HepG2 (cell line): ENCODE data around the gene DOCK9.

Experiments
- BHLHE40 ChIP-seq: IDR thresholded peaks from 2 replicates; pipeline ENCODE4 v1.6.1; 2011; ENCODE audit warnings: low read length, improper control_type of control experiment
- ELF1 ChIP-seq: sonication (generic); formaldehyde crosslinking; IDR thresholded peaks from 2 replicates; pipeline ENCODE4 v1.4.0; 2020; ENCODE audit warnings: missing genetic modification reagents
- MXI1 ChIP-seq: IDR thresholded peaks from 3 replicates; pipeline ENCODE4 v1.6.1; 2012; ENCODE audit warnings: low read depth, low read length, inconsistent platforms, borderline replicate concordance
- MZF1 ChIP-seq: sonication (generic); formaldehyde crosslinking; IDR thresholded peaks from 2 replicates; pipeline ENCODE4 v1.8.1; 2023; ENCODE audit warnings: mild to moderate bottlenecking, missing genetic modification reagents, borderline replicate concordance
- POLR2A ChIP-seq, 2 experiments: IDR thresholded peaks; 2 replicates each; pipeline ENCODE4 v1.6.1; 2011; ENCODE audit warnings: low read depth in 2 of 2, low read length in 2 of 2, mild to moderate bottlenecking in 1 of 2, moderate library complexity in 1 of 2; ENCODE audit not compliant: insufficient read depth in 1 of 2
- POLR2AphosphoS5 ChIP-seq: IDR thresholded peaks from 2 replicates; pipeline ENCODE4 v1.6.1; 2012; ENCODE audit warnings: low read depth, low read length
- TAF1 ChIP-seq: sonication (generic); formaldehyde crosslinking; IDR thresholded peaks from 2 replicates; pipeline ENCODE4 v1.4.0; 2020; ENCODE audit warnings: missing genetic modification reagents
- TARDBP ChIP-seq: sonication (generic); formaldehyde crosslinking; IDR thresholded peaks from 2 replicates; pipeline ENCODE4 v1.8.0; 2022; ENCODE audit warnings: mild to moderate bottlenecking, missing genetic modification reagents
- ZNF33B ChIP-seq: sonication (generic); formaldehyde crosslinking; IDR thresholded peaks from 2 replicates; pipeline ENCODE4 v1.5.1; 2020; ENCODE audit warnings: mild to moderate bottlenecking, missing genetic modification reagents
- ZNF589 ChIP-seq: sonication (generic); formaldehyde crosslinking; conservative IDR thresholded peaks from 2 replicates; pipeline ENCODE4 v1.8.0; 2022; ENCODE audit warnings: mild to moderate bottlenecking, moderate library complexity, missing genetic modification reagents
- ZNF792 ChIP-seq: IDR thresholded peaks from 2 replicates; pipeline ENCODE4 v1.6.1; 2016
- TF ChIP-seq, protein P1 (sequence below): sonication (generic); formaldehyde crosslinking; IDR thresholded peaks from 2 replicates; pipeline ENCODE4 v1.5.0; 2020; ENCODE audit warnings: mild to moderate bottlenecking, missing genetic modification reagents, moderate library complexity
- TF ChIP-seq, protein P2 (sequence below), 2 experiments: IDR thresholded peaks; 2 replicates each; pipeline ENCODE4 v1.6.1; 2011 to 2012; ENCODE audit warnings: low read length in 2 of 2, borderline replicate concordance in 1 of 2, low read depth in 1 of 2, mild to moderate bottlenecking in 1 of 2, moderate library complexity in 1 of 2

- TF ChIP-seq, protein P1, sequence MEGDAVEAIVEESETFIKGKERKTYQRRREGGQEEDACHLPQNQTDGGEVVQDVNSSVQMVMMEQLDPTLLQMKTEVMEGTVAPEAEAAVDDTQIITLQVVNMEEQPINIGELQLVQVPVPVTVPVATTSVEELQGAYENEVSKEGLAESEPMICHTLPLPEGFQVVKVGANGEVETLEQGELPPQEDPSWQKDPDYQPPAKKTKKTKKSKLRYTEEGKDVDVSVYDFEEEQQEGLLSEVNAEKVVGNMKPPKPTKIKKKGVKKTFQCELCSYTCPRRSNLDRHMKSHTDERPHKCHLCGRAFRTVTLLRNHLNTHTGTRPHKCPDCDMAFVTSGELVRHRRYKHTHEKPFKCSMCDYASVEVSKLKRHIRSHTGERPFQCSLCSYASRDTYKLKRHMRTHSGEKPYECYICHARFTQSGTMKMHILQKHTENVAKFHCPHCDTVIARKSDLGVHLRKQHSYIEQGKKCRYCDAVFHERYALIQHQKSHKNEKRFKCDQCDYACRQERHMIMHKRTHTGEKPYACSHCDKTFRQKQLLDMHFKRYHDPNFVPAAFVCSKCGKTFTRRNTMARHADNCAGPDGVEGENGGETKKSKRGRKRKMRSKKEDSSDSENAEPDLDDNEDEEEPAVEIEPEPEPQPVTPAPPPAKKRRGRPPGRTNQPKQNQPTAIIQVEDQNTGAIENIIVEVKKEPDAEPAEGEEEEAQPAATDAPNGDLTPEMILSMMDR, result no peak
- TF ChIP-seq TAF1 (CRISPR knock-in tag) (no peak), POLR2A (IDR thresholded peaks at IDR 0.05; ENCODE audit: insufficient read depth in 1 of 2, low read depth in 2 of 2, low read length in 2 of 2) (no peak), MZF1 (CRISPR knock-in tag) (no peak), ZNF792 (CRISPR knock-in tag) (no peak), MXI1 (no peak), ZNF589 (no peak), ELF1 (CRISPR knock-in tag) (no peak), POLR2AphosphoS5 (no peak), BHLHE40 (no peak), ZNF33B (CRISPR knock-in tag) (no peak), TARDBP (no peak)
- TF ChIP-seq, protein P2, sequence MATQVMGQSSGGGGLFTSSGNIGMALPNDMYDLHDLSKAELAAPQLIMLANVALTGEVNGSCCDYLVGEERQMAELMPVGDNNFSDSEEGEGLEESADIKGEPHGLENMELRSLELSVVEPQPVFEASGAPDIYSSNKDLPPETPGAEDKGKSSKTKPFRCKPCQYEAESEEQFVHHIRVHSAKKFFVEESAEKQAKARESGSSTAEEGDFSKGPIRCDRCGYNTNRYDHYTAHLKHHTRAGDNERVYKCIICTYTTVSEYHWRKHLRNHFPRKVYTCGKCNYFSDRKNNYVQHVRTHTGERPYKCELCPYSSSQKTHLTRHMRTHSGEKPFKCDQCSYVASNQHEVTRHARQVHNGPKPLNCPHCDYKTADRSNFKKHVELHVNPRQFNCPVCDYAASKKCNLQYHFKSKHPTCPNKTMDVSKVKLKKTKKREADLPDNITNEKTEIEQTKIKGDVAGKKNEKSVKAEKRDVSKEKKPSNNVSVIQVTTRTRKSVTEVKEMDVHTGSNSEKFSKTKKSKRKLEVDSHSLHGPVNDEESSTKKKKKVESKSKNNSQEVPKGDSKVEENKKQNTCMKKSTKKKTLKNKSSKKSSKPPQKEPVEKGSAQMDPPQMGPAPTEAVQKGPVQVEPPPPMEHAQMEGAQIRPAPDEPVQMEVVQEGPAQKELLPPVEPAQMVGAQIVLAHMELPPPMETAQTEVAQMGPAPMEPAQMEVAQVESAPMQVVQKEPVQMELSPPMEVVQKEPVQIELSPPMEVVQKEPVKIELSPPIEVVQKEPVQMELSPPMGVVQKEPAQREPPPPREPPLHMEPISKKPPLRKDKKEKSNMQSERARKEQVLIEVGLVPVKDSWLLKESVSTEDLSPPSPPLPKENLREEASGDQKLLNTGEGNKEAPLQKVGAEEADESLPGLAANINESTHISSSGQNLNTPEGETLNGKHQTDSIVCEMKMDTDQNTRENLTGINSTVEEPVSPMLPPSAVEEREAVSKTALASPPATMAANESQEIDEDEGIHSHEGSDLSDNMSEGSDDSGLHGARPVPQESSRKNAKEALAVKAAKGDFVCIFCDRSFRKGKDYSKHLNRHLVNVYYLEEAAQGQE (IDR thresholded peaks at IDR 0.05; ENCODE audit: borderline replicate concordance in 1 of 2, low read depth in 1 of 2, low read length in 2 of 2), result no peak
Measured at GRCh38 chr13:98802559-98802958, 175.3 kb downstream of the DOCK9 start.
